Choroid plexus epithelial cell (primary cell): ENCODE results near the gene LCP2.

Experiments
- DNase-seq: peaks from one replicate; pipeline ENCODE4 v3.0.0-alpha.2; 2010; ENCODE audit warnings: low read depth
- H3K4me3 ChIP-seq: 2 replicates; pipeline ENCODE4 v1.5.1; 2011; ENCODE audit warnings: low read depth, mild to moderate bottlenecking, control low read depth, low read length, moderate library complexity
- CTCF ChIP-seq: conservative IDR thresholded peaks from 2 replicates; pipeline ENCODE4 v1.5.1; 2011; ENCODE audit warnings: low read depth, mild to moderate bottlenecking, control low read depth, inconsistent platforms, low read length, moderate library complexity

LCP2 gene

DNA sequence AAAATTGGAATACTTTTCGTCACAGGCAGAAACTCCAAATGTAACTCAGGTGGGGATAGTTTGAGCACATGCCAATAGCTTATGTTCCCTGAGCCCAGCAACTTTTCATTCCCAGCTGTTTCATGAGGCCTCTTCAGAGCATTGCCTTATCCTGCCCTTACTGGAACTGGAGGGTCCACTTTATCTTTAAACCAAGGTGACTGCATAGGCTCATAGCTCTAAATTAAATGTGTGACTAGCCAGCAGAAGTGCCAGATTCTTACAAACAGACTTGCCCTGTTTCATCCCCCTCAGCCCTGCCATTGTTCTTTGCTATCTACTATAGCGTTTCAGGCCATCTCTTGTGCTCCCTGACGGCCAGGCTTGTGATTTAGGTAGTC lies 8.1 kb upstream of the LCP2 start:
- no peak for DNase-seq
- no peak for TF ChIP-seq CTCF

DNA sequence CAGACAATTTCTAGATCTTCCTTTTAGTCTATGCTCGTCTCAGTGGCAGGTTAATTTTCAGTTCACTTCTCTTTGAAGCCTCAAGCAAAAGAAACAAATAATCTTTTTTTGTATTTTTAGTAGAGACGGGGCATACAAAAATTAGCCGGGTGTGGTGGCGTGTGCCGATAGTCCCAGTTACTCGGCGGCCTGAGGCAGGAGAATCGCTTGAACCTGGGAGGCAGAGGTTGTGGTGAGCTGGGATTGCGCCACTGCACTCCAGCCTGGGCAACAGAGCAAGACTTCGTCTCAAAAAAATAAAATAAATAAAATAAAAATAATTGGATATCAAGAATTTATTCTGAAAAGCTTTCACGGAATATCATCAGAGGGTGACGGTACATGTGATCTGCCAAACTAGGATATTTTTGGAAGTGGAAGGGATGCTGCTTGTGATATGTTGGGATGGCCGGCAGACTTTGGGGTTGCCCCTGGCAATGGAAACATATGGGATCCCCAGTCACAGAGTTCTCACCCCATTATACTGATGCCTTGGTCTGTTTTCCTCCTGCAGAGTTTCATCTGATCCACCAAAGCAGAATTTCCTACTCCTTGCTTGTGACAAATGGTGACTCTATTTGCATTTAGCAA lies 7.6 kb upstream of the LCP2 start:
- TF ChIP-seq CTCF, result no peak
- H3K4me3 ChIP-seq, result no peak overlapping the region
- DNase-seq, result no peak

More for the DNA sequence above, 8.1 kb upstream of the LCP2 start:
- H3K4me3 ChIP-seq, result no peak overlapping the region

GRCh38 chr5:170303549-170303948 lies 6.0 kb upstream of the LCP2 start:
- TF ChIP-seq CTCF, result no peak
- no peak overlapping the region for H3K4me3 ChIP-seq
- DNase-seq, result no peak

DNA sequence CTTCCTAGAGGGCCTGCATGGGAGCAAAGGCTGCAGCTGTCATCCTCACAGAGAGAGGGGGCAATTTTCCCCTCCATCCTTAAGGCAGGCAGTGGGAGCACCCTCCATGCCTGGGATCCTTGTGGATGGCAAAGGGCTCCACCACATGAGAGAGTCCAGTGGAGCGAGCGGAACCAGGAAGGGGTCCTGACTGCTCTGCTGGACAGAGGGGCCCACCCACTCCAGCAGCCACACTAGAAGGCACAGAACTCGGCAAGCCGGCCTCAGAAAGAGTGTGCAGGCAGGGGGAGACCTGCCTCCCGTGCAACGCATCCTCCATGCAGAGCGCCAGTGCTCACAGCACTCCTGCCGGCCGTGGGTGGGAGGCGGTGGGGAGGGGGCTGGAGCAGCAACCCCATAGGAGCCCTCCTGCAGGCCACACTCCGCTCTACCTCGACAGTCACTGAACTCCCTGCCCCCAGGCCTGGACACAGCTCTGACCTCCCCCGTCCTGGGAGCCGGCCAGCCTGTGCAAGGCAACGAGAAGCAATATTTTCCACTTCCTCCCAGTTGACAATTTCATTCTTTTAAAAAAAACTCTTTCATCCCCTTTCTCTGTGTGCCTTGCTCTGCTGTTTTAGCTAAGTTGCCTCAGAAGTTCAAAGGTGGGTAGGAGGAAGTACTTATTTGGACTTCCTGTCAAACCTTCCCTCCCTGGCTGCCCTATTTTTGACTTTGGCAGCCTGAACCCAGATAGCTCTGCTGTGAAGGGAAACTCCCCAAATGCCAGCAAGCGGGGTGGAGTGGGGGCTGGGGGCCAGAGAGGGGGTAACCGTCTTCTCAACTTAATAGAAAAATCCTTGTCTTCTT lies 5.3 kb upstream of the LCP2 start:
- peak; percentile 57 for DNase-seq
- TF ChIP-seq CTCF, result no peak
- no peak overlapping the region for H3K4me3 ChIP-seq

DNA sequence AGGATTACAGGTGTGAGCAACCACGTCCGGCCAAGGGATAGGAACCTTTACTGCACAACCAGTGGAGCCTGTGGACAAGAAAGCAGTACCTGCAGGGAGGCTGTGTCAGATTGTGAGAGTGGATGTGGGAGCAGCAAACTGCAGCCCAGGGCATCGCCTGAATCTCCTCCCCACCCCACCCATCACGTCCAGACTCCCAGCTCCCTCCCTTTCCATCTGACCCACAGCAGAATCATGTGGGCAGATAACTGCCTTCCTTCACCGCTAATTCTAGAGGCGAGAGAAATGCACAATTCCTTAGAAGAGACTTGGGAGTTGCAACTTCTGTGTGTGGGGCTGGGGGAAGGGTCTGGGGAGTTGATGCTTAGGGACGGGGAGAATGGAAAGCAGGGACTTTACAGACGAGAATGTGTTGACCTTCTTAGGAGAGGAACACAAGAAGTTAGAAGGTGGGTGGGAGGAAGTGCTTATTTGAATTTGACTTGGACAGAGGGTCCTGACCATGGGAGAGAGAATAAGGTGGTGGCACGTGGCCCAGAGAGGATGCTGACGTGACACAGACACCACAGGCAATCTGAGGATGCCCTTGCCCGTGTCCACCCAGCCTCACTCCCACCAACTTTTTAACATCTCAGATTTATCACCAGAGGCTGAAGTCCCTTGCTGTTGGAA lies 4.5 kb upstream of the LCP2 start:
- no peak overlapping the region for H3K4me3 ChIP-seq
- TF ChIP-seq CTCF, result no peak
- no peak for DNase-seq

DNA sequence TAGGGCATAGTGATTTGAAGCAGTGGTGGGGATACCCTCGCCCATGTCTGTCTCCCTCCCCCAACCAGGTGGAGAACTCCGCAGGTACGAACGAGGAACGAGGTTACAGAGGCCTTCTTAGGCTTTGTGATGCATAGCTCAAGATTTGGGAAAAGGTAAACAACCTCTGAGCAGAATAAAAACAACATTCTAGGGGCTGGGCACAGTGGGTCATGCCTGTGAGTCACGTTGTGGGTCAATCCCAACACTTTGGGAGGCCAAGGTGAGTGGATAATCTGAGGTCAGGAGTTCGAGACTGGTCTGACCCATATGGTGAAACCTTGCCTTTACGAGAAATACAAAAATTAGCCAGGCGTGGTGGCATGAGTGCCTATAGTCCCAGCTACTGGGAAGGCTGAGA lies 3.6 kb upstream of the LCP2 start:
- DNase-seq, result no peak
- no peak for TF ChIP-seq CTCF
- H3K4me3 ChIP-seq, result no peak overlapping the region
